HT1080 (cell line): ENCODE data around the gene OR2T6. TPM values are rescaled to one million over a fixed set of nuclear protein-coding genes. Genes with fewer than 3 reads are reported as not detected.
"Not testable (repeated sequence)": the region's sequence is repeated elsewhere in the genome, so short reads cannot be mapped to it uniquely, and the experiment has no call there.

ENCODE experiments used
- DNase-seq: peaks from one replicate; pipeline ENCODE4 v3.0.0-alpha.2; 2015; ENCODE audit warnings: low read depth
- total RNA-seq: library from RNA; depleted of rRNA; stranded (reverse); fragments of >200 nt; shearing (Covaris generic); gene quantifications from 2 replicates; pipeline ENCODE4 v1.2.3, GENCODE V29; 2014; rRNA removed

Gene OR2T6
- total RNA-seq, 1 experiment from 2014 or later, result not detected

DNA sequence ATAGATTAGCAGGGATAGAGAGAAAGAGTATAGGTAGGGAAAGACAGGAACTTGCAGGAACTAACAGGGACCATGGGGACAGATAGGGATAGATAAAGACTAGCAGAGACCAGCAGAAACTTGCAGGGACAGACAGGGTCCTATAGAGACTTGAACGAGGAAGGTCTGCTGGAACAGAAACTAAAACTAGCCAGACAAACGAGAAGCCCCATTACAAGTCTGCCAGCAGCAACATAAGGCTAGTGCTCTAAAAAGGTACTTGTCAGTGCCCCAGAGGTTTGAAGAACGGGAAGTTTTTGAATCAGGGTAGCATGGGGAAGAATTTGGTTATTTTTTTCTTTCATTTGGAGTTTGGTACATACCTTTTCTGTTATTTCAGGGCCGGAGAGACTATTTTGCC lies 56.7 kb downstream of the OR2T6 start:
- not testable (repeated sequence) for DNase-seq

- not testable (repeated sequence) for DNase-seq
Measured at GRCh38 chr1:248433811-248434415, 58.4 kb downstream of the OR2T6 start.

- DNase-seq, result not testable (repeated sequence)
Measured at GRCh38 chr1:248434913-248435312, 59.4 kb downstream of the OR2T6 start.

GRCh38 chr1:248436303-248436702 lies 60.8 kb downstream of the OR2T6 start:
- DNase-seq, result not testable (repeated sequence)

- not testable (repeated sequence) for DNase-seq
Measured at GRCh38 chr1:248438668-248439067, 63.1 kb downstream of the OR2T6 start.

DNA sequence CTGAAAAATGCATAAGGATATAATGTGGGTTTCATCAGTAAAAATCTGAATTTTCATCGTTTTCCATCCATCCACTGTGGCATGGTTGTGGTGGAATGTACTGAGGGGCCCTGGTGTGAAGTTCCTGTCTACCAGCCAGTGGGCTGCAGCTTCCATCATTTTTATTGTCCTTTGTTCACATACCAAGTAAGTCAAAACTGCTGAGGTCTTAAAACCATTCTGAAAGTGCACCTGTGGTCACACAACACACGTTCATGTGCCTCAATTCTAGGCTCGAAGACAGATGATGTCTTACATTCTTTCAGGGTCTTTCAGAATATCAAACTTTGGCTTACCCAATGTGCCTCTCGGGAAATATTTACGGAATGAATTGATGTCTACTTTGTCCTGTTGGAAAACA lies 63.7 kb downstream of the OR2T6 start:
- DNase-seq, result not testable (repeated sequence)

Other genes with a start within 250 kb of the OR2T6 start
- gene OR2M5, start 230.6 kb upstream of the OR2T6 start, total RNA-seq, result not detected in 2 replicates
- gene OR2M2, start 200.9 kb upstream of the OR2T6 start, total RNA-seq, result not detected in 2 replicates
- gene OR2M3, start 178.5 kb upstream of the OR2T6 start, total RNA-seq, result 0.02 TPM in 1 of 2 replicates, not detected in the other
- 0.05 and 0.10 TPM in 2 replicates for gene OR2M4, start 144.3 kb upstream of the OR2T6 start, total RNA-seq
- gene OR2T33, start 97.8 kb upstream of the OR2T6 start, total RNA-seq, result 0.08 TPM in 1 of 2 replicates, not detected in the other
- not detected in 2 replicates for gene OR2T12, start 72.3 kb upstream of the OR2T6 start, total RNA-seq
- not detected in 2 replicates for gene OR2M7, start 51.2 kb upstream of the OR2T6 start, total RNA-seq
- gene OR14C36, start 27.0 kb upstream of the OR2T6 start, total RNA-seq, result not detected in 2 replicates
- gene OR2T4, start 14.1 kb upstream of the OR2T6 start, total RNA-seq, result not detected in 2 replicates
- gene OR2T1, start 27.3 kb downstream of the OR2T6 start, total RNA-seq, result not detected in 2 replicates
- not detected in 2 replicates for gene OR2T2, start 69.9 kb downstream of the OR2T6 start, total RNA-seq
- not detected in 2 replicates for gene OR2T3, start 97.6 kb downstream of the OR2T6 start, total RNA-seq
- not detected in 2 replicates for gene OR2T5, start 112.8 kb downstream of the OR2T6 start, total RNA-seq
- not detected in 2 replicates for gene OR2G6, start 132.3 kb downstream of the OR2T6 start, total RNA-seq
- gene OR2T29, start 187.0 kb downstream of the OR2T6 start, total RNA-seq, result not detected in 2 replicates
- gene OR2T34, start 199.0 kb downstream of the OR2T6 start, total RNA-seq, result not detected in 2 replicates
- gene OR2T10, start 222.0 kb downstream of the OR2T6 start, total RNA-seq, result not detected in 2 replicates